Hepatocyte (in vitro differentiated cells): Measurements from ENCODE around the gene LINC00305. TPM values are rescaled to one million over a fixed set of nuclear protein-coding genes. Genes with fewer than 3 reads are reported as not detected.
A peak's percentile ranks its signal among the peaks of the same experiment; 100 is the strongest.

Source experiments
- DNase-seq: peaks from one replicate; pipeline ENCODE4 v3.0.0-alpha.2; 2016; ENCODE audit warnings: low spot score
- H2AFZ ChIP-seq: fragments of 200-600 bp; sonication (generic); 2 replicates; pipeline ENCODE4 v1.6.0; 2016; ENCODE audit warnings: antibody characterized with exemption, mild to moderate bottlenecking
- H3K27ac ChIP-seq: fragments of 200-600 bp; sonication (generic); 2 replicates; pipeline ENCODE4 v1.5.1; 2016; ENCODE audit warnings: mild to moderate bottlenecking
- H3K27me3 ChIP-seq: fragments of 200-600 bp; sonication (generic); 2 replicates; pipeline ENCODE4 v1.6.1; 2016
- H3K36me3 ChIP-seq: fragments of 200-600 bp; sonication (generic); replicated peaks from 2 replicates; pipeline ENCODE4 v1.5.1; 2016; ENCODE audit warnings: low read depth; ENCODE audit not compliant: insufficient read depth
- H3K4me1 ChIP-seq: fragments of 200-600 bp; sonication (generic); 2 replicates; pipeline ENCODE4 v1.5.1; 2016; ENCODE audit warnings: mild to moderate bottlenecking, moderate library complexity; ENCODE audit not compliant: insufficient read depth
- H3K4me2 ChIP-seq: fragments of 200-600 bp; sonication (generic); 2 replicates; pipeline ENCODE4 v1.6.0; 2016
- H3K4me3 ChIP-seq: fragments of 200-600 bp; sonication (generic); 2 replicates; pipeline ENCODE4 v1.5.1; 2016; ENCODE audit warnings: mild to moderate bottlenecking
- H3K79me2 ChIP-seq: fragments of 200-600 bp; sonication (generic); 2 replicates; pipeline ENCODE4 v1.6.0; 2017; ENCODE audit warnings: mild to moderate bottlenecking
- H3K9me2 ChIP-seq: fragments of 200-600 bp; sonication (generic); replicated peaks from 2 replicates; pipeline ENCODE4 v1.6.0; 2017; ENCODE audit warnings: mild to moderate bottlenecking; ENCODE audit not compliant: insufficient read depth
- H3K9me3 ChIP-seq: fragments of 200-600 bp; sonication (generic); 2 replicates; pipeline ENCODE4 v1.5.1; 2016; ENCODE audit warnings: low read depth, mild to moderate bottlenecking
- H4K20me1 ChIP-seq: fragments of 200-600 bp; sonication (generic); 2 replicates; pipeline ENCODE4 v1.6.0; 2016; ENCODE audit warnings: mild to moderate bottlenecking; ENCODE audit not compliant: insufficient read depth, poor library complexity, severe bottlenecking
- EZH2 ChIP-seq: fragments of 200-600 bp; sonication (generic); IDR thresholded peaks from 2 replicates; pipeline ENCODE4 v1.6.1; 2016; ENCODE audit warnings: antibody characterized with exemption, mild to moderate bottlenecking, borderline replicate concordance
- EZH2phosphoT487 ChIP-seq: fragments of 200-600 bp; sonication (generic); IDR thresholded peaks from one replicate; pipeline ENCODE4 v1.6.1; 2018; ENCODE audit warnings: antibody characterized with exemption, mild to moderate bottlenecking, low read depth, moderate library complexity; ENCODE audit not compliant: unreplicated experiment, severe bottlenecking
- WGBS: methylation state at CpG from one replicate; pipeline ENCODE4 v1.1.6; 2016; ENCODE audit warnings: low lambda C conversion rate; ENCODE audit errors: missing lambda C conversion rate; 5-methylcytosine and 5-hydroxymethylcytosine counted together
- polyA plus RNA-seq: library from polyadenylated mRNA; unstranded; fragments of >200 nt; fragmentation: Nextera tagmentation; extraction: Ambion mirVana; gene quantifications from 2 replicates; pipeline ENCODE4 v1.2.1, GENCODE V29; 2016
- total RNA-seq: library from RNA; depleted of rRNA; stranded (reverse); fragments of >200 nt; gene quantifications from 2 replicates; pipeline ENCODE4 v1.2.3, GENCODE V29; 2014
- TF ChIP-seq, protein P1 (sequence below): fragments of 200-600 bp; sonication (generic); IDR thresholded peaks from 2 replicates; pipeline ENCODE4 v1.5.1; 2016; ENCODE audit warnings: antibody characterized with exemption, mild to moderate bottlenecking; ENCODE audit not compliant: poor library complexity

Gene LINC00305
- total and polyA plus RNA-seq, 2 experiments from 2014 or later, result 0.30 to 1.9 TPM

DNA sequence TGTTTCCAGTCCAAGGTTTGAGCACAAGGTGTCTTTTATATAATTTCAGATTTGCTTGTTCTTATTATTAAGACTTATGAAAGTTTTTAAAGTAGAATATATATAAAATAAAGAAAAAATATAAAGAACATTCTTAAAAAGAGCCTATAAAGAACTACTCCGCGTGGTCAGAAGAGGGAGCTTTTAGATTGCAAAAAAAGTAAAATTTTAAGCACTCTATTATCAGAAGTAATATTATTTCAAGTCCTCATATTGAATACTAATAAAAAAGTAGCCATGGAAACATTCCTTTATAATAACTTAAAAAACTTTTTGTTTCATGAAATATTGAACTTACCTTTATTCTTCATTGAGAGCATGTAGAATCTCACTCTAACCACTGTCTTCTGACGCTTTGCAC is 51.4 kb downstream of the LINC00305 start:
- H3K9me2 ChIP-seq, result no peaks in the 10 kb centered on the region
- DNase-seq, result no peak
- no peak overlapping the region for H2AFZ ChIP-seq
- no peaks in the 10 kb centered on the region for H3K9me3 ChIP-seq
- no peaks in the 10 kb centered on the region for H3K4me1 ChIP-seq
- H3K36me3 ChIP-seq, result no peaks in the 10 kb centered on the region
- no peaks in the 10 kb centered on the region for H3K79me2 ChIP-seq
- no peak overlapping the region for H3K4me3 ChIP-seq
- H3K27me3 ChIP-seq, result no peaks in the 10 kb centered on the region
- no peak overlapping the region for H3K27ac ChIP-seq
- H3K4me2 ChIP-seq, result no peak overlapping the region
- TF ChIP-seq EZH2phosphoT487, result no peak
- TF ChIP-seq, protein P1, sequence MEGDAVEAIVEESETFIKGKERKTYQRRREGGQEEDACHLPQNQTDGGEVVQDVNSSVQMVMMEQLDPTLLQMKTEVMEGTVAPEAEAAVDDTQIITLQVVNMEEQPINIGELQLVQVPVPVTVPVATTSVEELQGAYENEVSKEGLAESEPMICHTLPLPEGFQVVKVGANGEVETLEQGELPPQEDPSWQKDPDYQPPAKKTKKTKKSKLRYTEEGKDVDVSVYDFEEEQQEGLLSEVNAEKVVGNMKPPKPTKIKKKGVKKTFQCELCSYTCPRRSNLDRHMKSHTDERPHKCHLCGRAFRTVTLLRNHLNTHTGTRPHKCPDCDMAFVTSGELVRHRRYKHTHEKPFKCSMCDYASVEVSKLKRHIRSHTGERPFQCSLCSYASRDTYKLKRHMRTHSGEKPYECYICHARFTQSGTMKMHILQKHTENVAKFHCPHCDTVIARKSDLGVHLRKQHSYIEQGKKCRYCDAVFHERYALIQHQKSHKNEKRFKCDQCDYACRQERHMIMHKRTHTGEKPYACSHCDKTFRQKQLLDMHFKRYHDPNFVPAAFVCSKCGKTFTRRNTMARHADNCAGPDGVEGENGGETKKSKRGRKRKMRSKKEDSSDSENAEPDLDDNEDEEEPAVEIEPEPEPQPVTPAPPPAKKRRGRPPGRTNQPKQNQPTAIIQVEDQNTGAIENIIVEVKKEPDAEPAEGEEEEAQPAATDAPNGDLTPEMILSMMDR, result peak; percentile 68
- H4K20me1 ChIP-seq, result no peaks in the 10 kb centered on the region
- 46% methylated on average over 3 of the region's 3 CpGs for WGBS

DNA sequence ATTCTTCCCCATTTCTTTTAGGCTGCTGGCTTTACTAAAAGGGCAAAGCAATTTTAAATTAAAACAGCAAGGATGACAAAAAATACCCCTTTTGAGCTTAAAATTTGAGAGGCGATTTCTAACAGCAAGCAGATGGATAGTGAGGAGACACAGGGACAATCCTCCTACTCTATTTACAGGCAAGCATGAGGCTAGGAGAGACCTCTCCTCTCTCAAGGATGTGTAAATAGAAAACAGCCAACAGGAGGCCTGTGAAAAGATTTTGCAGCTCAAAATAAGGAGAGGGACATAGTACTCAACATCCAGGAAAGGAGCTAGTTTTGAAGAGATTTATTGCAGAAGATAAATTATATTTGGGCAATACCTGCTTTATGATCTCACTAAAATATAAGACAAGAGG is 53.8 kb downstream of the LINC00305 start:
- no peak overlapping the region for H3K27ac ChIP-seq
- no peak overlapping the region for H3K4me2 ChIP-seq
- no peaks in the 10 kb centered on the region for H3K4me1 ChIP-seq
- H3K4me3 ChIP-seq, result no peak overlapping the region
- no peak for TF ChIP-seq EZH2
- TF ChIP-seq, protein P1, result no peak
- WGBS, result 81% methylated on average over 1 of the region's 1 CpG
- no peak for DNase-seq
- H3K79me2 ChIP-seq, result no peaks in the 10 kb centered on the region
- H3K9me2 ChIP-seq, result no peaks in the 10 kb centered on the region
- no peaks in the 10 kb centered on the region for H3K9me3 ChIP-seq
- H3K36me3 ChIP-seq, result no peaks in the 10 kb centered on the region
- H3K27me3 ChIP-seq, result no peaks in the 10 kb centered on the region
- H4K20me1 ChIP-seq, result no peaks in the 10 kb centered on the region
- no peak overlapping the region for H2AFZ ChIP-seq

DNA sequence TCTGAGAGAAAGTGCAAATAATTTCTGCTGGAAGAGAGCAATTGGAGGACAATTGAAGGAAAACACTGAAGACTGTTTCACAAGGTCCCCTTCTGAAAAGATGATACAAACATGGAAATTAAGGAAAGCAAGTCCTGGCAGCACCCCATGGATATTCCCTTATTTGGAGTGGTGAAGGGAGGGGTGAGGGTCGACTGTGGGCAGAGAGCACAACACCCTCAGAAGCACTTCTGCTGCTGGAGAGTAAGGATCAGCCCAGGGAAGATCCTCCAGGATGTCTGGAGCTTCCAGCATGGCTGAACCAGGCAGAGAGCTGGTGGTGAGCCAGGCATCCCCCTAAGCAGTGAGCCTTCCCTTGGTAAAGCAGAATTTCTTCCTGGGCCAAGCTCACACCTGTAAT is 54.7 kb downstream of the LINC00305 start:
- TF ChIP-seq, protein P1, result no peak
- TF ChIP-seq EZH2 (no peak), EZH2phosphoT487 (no peak)
- H3K4me3 ChIP-seq, result no peak overlapping the region
- H3K9me3 ChIP-seq, result no peaks in the 10 kb centered on the region

DNA sequence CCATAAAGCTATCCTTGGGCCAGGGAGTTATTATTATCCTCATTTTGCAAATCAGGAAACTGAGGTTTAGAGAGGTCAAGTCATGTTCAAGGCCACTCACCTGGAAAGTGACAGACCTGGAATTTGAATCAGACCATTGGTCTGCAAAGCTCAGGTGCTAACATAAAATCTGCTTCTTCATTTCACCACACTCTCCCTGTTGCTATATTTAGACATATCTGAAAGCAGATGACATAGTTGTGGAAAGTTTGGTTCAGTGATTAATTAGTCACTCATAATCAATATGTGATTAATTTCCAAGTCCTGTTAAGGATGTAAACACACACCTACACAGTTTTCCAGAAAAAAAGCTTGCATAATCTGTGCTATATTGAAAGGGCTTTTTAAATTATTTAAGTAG is 57.4 kb downstream of the LINC00305 start:
- Histone ChIP-seq H3K79me2 (no peaks in the 10 kb centered on the region), H3K4me1 (no peaks in the 10 kb centered on the region), H3K9me3 (no peaks in the 10 kb centered on the region), H3K9me2 (no peaks in the 10 kb centered on the region), H3K27me3 (no peaks in the 10 kb centered on the region), H4K20me1 (no peaks in the 10 kb centered on the region), H3K36me3 (no peaks in the 10 kb centered on the region), H2AFZ (no peak overlapping the region), H3K4me3 (no peak overlapping the region), H3K27ac (no peak overlapping the region), H3K4me2 (no peak overlapping the region)
- TF ChIP-seq, protein P1, result no peak
- TF ChIP-seq EZH2, result no peak
- TF ChIP-seq EZH2phosphoT487, result no peak
- no peak for DNase-seq

More for the DNA sequence above, 54.7 kb downstream of the LINC00305 start:
- Histone ChIP-seq H3K4me1 (no peaks in the 10 kb centered on the region), H3K79me2 (no peaks in the 10 kb centered on the region), H3K27me3 (no peaks in the 10 kb centered on the region), H4K20me1 (no peaks in the 10 kb centered on the region), H3K27ac (no peak overlapping the region), H3K36me3 (no peaks in the 10 kb centered on the region), H3K4me2 (no peak overlapping the region), H3K9me2 (no peaks in the 10 kb centered on the region), H2AFZ (no peak overlapping the region)
- no peak for DNase-seq
- 42% methylated on average over 1 of the region's 1 CpG for WGBS
